Measurements from ENCODE around the gene ABCA4. TPM values are rescaled to one million over a fixed set of nuclear protein-coding genes. Genes with fewer than 3 reads are reported as not detected.

Gene ABCA4
- total and polyA plus RNA-seq, 2 of the 8 experiments (the other 6 are each of a cell fraction or from before 2014, with no cell fraction given): 0.06 TPM; not detected in 1

DNA sequence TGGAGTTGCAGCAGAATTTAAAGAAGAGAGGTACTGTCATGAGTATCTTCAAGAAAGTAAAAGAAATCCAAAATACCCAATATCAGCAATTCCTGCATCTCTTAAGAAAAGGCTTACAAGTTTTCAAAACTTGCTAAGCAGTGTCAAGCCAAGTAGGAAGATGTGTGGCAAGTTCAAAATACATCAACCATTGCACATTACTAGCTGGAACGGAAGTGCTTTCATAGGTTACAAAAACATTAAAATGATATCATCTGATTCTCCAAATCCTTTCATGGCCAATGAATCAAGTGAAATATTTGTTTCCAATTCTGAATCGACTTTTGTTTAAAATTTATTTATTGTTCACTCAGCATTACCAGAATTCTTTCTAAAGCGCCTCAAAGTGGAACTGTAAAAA, 5.7 kb upstream of the ABCA4 start:
- no peak overlapping the region for H3K18ac ChIP-seq (ENCODE audit: extremely low read depth, low read length)
- H3K27me3 ChIP-seq (replicated peaks in 1 of 4; ENCODE audit: control insufficient read depth in 3 of 4, extremely low read depth in 1 of 4, insufficient read depth in 3 of 4, low read length in 3 of 4): no peaks in the 10 kb centered on the region
- no peak overlapping the region for H2BK120ac ChIP-seq (replicated peaks; ENCODE audit: low read depth, low read length)
- H4K8ac ChIP-seq (ENCODE audit: extremely low read depth, insufficient read depth, low read length): no peak overlapping the region
- no peak overlapping the region for H3K4me3 ChIP-seq (ENCODE audit: extremely low read depth in 1 of 4, insufficient read depth in 2 of 4, low read depth in 3 of 4, low read length in 4 of 4)
- H3K23me2 ChIP-seq (ENCODE audit: low read depth, low read length): no peaks in the 10 kb centered on the region
- FAIRE-seq (no peak), DNase-seq (ENCODE audit: low read depth in 1 of 2, low spot score in 2 of 2) (no peak)
- no peak overlapping the region for H3K56ac ChIP-seq (replicated peaks; ENCODE audit: insufficient read length, low read depth, low read length)
- no peak overlapping the region for H2BK5ac ChIP-seq (ENCODE audit: low read depth, low read length)
- no peak overlapping the region for H3K4ac ChIP-seq (replicated peaks; ENCODE audit: insufficient read length, low read depth, low read length)
- POLR2A ChIA-PET (ENCODE audit: partially characterized antibody): no interaction called here
- no peak overlapping the region for H4K91ac ChIP-seq (replicated peaks; ENCODE audit: insufficient read length, low read length)
- no peaks in the 10 kb centered on the region for H4K20me1 ChIP-seq (replicated peaks in 1 of 2; ENCODE audit: control insufficient read depth in 1 of 2, insufficient read depth in 2 of 2, low read length in 2 of 2)
- no peaks in the 10 kb centered on the region for H3K79me1 ChIP-seq (ENCODE audit: low read depth, low read length)
- no peak overlapping the region for H2BK20ac ChIP-seq (ENCODE audit: low read length)
- WGBS, 2 experiments (ENCODE audit: extremely low coverage in 1 of 2, insufficient coverage in 1 of 2, insufficient read length in 1 of 2, insufficient replicate concordance in 2 of 2, low coverage in 1 of 2, low lambda C conversion rate in 2 of 2, missing lambda C conversion rate in 1 of 2): 91% methylated on average over 3 of the region's 3 CpGs; no CpG with 5 or more reads in 1 of the 2 experiments
- H3K4me1 ChIP-seq (replicated peaks in 1 of 4; ENCODE audit: control insufficient read depth in 3 of 4, insufficient read depth in 4 of 4, low read length in 3 of 4): peaks cover 0 to 7% (median 2%) of the 10 kb centered on the region in 4 experiments; a peak in 2 of 7 replicates
- H3K9ac ChIP-seq (replicated peaks in 1 of 4; ENCODE audit: extremely low read depth in 1 of 4, low read depth in 3 of 4, low read length in 3 of 4): no peak overlapping the region
- H3K27ac ChIP-seq (ENCODE audit: low read depth, low read length): no peak overlapping the region
- no peak overlapping the region for H3K4me2 ChIP-seq (ENCODE audit: insufficient read depth in 1 of 2, low read depth in 2 of 2, low read length in 2 of 2)
- no peak overlapping the region for H2BK12ac ChIP-seq (ENCODE audit: low read depth, low read length)
- no peak overlapping the region for H2AFZ ChIP-seq (ENCODE audit: low read length)
- no peak overlapping the region for H2AK5ac ChIP-seq (ENCODE audit: low read depth, low read length)
- H3K36me3 ChIP-seq (ENCODE audit: control insufficient read depth in 2 of 4, insufficient read depth in 4 of 4, low read length in 3 of 4): no peaks in the 10 kb centered on the region
- CTCF ChIA-PET (ENCODE audit: partially characterized antibody): interaction anchor here (0.6 to 1.6 kb wide), 3 partner anchors 27 to 130 kb away, joined by 3 to 6 read pairs (median 3); no protein-coding TSS in a partner anchor
- H2BK15ac ChIP-seq (ENCODE audit: low read length): no peak overlapping the region
- H3K9me3 ChIP-seq (ENCODE audit: insufficient read depth in 2 of 2, low read depth in 1 of 2, low read length in 1 of 2): no peaks in the 10 kb centered on the region
- no peak overlapping the region for H4K5ac ChIP-seq (ENCODE audit: insufficient read length, low read depth, low read length)
- no peaks in the 10 kb centered on the region for H3K79me2 ChIP-seq (ENCODE audit: control insufficient read depth in 1 of 2, insufficient read depth in 2 of 2, low read length in 2 of 2)
- no peak overlapping the region for H3K14ac ChIP-seq (ENCODE audit: insufficient read length)
- H3K23ac ChIP-seq (ENCODE audit: insufficient read length): no peak overlapping the region
- no peak for TF ChIP-seq CHD2 (IDR thresholded peaks at IDR 0.05; ENCODE audit: low read length)
- no peak for TF ChIP-seq EZH2 (IDR thresholded peaks at IDR 0.05; ENCODE audit: low read depth, low read length, severe bottlenecking)
- TF ChIP-seq BRCA1 (IDR thresholded peaks at IDR 0.05; ENCODE audit: low read depth, low read length): no peak
- TF ChIP-seq BACH1 (IDR thresholded peaks at IDR 0.05; ENCODE audit: low read length): no peak
- no peak for TF ChIP-seq RNF2 (IDR thresholded peaks at IDR 0.05; ENCODE audit: borderline replicate concordance, low read depth, low read length, missing control alignments, poor library complexity, severe bottlenecking)
- TF ChIP-seq, protein P1, sequence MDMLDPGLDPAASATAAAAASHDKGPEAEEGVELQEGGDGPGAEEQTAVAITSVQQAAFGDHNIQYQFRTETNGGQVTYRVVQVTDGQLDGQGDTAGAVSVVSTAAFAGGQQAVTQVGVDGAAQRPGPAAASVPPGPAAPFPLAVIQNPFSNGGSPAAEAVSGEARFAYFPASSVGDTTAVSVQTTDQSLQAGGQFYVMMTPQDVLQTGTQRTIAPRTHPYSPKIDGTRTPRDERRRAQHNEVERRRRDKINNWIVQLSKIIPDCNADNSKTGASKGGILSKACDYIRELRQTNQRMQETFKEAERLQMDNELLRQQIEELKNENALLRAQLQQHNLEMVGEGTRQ (IDR thresholded peaks at IDR 0.05; ENCODE audit: low read length): no peak
- TF ChIP-seq HDAC2 (IDR thresholded peaks at IDR 0.05; ENCODE audit: borderline replicate concordance in 1 of 2, low read depth in 2 of 2, low read length in 2 of 2): no peak
- no peak for TF ChIP-seq KDM4A (IDR thresholded peaks at IDR 0.05; ENCODE audit: low read depth, low read length, severe bottlenecking)
- no peak for TF ChIP-seq TBP (IDR thresholded peaks at IDR 0.05; ENCODE audit: low read depth, low read length)
- no peak for TF ChIP-seq TAF7 (optimal IDR thresholded peaks at IDR 0.05; ENCODE audit: borderline replicate concordance, low read depth, low read length)
- no peak for TF ChIP-seq MAFK (IDR thresholded peaks at IDR 0.05; ENCODE audit: low read depth, low read length)
- TF ChIP-seq TEAD4 (IDR thresholded peaks at IDR 0.05; ENCODE audit: low read depth, low read length): no peak
- TF ChIP-seq SIN3A (conservative IDR thresholded peaks at IDR 0.05 in 1 of 2, IDR thresholded peaks at IDR 0.05 in 1 of 2; ENCODE audit: low read depth in 1 of 2, low read length in 2 of 2): no peak
